Retinal pigment epithelial cell (primary cell): ENCODE results near the gene ANAPC2.

Experiments
- DNase-seq: peaks from one replicate; pipeline ENCODE4 v3.0.0-alpha.2; 2010; ENCODE audit warnings: low read depth
- H3K4me3 ChIP-seq: 2 replicates; pipeline ENCODE4 v1.5.1; 2011; ENCODE audit warnings: mild to moderate bottlenecking, low read length, control low read depth, moderate library complexity
- TF ChIP-seq, protein P1 (sequence below): conservative IDR thresholded peaks from 2 replicates; pipeline ENCODE4 v1.5.1; 2011; ENCODE audit warnings: low read depth, low read length, control low read depth, inconsistent platforms

Gene ANAPC2

DNA sequence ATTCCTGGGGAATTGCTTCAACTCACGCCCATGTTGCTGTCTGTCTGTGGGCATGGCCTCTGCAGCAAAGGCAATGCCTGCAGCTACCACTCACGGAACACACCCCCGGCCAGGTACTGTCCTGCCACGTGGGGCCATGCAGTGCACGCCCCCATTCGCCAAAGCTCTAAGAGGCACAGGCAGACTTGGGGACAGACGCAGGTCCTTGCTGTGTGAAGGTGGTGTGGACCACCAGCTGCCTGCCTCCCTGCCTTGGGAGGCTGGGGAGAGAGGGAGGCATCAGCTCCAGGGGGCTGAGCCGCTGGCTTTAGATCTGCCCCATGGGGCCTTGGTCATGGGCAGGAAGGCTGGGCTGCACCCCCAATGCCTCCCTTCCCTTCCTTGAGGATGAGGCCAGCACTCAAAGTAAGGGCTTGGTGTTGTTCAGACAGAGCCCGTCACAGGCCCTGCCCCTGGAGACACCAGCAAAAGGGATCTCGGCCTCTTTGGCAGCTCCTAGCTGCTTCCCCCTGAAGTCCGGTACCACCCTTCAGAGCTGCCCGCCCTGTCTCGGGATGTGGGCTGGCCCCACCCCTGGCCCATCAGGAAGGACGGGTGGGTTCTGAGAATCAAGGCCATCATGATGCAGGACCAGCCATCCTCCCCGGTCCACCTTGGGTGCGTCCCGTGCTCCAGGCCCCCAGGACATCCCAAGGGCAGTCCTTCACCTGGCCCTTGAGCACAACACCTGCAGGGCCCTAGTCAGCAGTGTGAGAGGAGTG is 47.1 kb downstream of the ANAPC2 start:
- no peak overlapping the region for H3K4me3 ChIP-seq
- TF ChIP-seq, protein P1, sequence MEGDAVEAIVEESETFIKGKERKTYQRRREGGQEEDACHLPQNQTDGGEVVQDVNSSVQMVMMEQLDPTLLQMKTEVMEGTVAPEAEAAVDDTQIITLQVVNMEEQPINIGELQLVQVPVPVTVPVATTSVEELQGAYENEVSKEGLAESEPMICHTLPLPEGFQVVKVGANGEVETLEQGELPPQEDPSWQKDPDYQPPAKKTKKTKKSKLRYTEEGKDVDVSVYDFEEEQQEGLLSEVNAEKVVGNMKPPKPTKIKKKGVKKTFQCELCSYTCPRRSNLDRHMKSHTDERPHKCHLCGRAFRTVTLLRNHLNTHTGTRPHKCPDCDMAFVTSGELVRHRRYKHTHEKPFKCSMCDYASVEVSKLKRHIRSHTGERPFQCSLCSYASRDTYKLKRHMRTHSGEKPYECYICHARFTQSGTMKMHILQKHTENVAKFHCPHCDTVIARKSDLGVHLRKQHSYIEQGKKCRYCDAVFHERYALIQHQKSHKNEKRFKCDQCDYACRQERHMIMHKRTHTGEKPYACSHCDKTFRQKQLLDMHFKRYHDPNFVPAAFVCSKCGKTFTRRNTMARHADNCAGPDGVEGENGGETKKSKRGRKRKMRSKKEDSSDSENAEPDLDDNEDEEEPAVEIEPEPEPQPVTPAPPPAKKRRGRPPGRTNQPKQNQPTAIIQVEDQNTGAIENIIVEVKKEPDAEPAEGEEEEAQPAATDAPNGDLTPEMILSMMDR, result no peak
- no peak for DNase-seq

DNA sequence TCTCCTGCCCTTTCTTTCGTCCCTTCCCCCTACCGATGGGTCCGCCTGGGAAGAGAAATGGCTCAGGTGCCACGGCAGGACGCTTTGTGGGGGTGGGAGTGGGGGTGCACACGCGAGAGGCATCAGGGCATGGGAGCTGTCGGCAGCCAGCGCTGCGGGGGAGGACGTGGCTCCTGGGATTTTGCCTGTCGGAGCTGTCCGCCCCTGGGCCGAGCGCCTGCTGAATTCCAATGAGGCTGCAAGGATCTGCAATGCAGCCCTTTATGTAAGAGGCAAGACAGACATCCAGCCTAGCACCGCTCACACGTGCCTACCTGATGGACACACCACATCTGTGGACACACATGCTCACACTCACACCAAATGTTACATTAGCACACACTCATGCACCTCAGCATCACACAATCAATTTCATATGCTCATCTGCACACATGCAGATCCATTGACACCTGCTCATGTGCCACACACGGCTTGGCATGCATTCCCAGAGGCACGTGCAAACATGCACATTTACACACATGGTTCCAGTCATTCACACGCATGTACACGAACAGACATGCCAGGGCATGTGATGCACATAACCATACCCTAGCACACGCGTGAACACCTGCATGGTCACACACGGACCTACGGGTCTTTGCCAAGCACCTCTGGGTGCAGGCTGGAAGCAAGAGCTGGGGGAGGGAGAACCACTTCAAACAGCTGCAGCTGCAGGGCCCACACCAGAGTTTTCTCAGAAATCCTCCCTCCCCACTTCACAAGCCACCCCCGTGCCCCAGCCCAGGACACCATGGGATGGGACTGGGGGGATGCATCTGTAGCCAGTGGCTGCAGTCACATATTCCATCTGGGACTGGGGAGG is 48.0 kb downstream of the ANAPC2 start:
- DNase-seq, result no peak
- TF ChIP-seq, protein P1, result no peak
- H3K4me3 ChIP-seq, result no peak overlapping the region

DNA sequence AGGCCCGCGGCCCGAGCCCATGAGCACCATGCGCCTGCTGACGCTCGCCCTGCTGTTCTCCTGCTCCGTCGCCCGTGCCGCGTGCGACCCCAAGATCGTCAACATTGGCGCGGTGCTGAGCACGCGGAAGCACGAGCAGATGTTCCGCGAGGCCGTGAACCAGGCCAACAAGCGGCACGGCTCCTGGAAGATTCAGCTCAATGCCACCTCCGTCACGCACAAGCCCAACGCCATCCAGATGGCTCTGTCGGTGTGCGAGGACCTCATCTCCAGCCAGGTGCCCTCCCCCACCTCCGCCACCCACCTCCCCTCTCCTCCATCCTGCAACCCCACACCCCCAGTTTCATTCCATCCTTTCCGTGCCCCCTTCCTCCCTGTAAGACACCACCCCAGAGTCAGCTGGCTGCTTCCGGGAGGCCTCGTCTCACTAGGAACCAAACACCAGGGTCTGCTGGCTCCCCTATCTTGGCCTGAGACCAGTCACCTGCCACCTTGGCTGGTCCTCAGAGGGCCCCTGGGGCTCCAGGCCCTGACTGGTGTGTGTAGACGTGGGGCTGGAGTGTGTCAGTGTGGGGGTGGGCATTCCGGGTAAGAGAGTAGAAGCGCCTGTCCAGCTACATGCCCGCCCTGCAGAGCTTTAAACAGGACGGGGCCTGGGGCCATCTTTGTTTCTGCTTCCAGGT is 48.8 kb downstream of the ANAPC2 start:
- DNase-seq, result no peak
- H3K4me3 ChIP-seq, result no peak overlapping the region
- TF ChIP-seq, protein P1, result no peak

DNA sequence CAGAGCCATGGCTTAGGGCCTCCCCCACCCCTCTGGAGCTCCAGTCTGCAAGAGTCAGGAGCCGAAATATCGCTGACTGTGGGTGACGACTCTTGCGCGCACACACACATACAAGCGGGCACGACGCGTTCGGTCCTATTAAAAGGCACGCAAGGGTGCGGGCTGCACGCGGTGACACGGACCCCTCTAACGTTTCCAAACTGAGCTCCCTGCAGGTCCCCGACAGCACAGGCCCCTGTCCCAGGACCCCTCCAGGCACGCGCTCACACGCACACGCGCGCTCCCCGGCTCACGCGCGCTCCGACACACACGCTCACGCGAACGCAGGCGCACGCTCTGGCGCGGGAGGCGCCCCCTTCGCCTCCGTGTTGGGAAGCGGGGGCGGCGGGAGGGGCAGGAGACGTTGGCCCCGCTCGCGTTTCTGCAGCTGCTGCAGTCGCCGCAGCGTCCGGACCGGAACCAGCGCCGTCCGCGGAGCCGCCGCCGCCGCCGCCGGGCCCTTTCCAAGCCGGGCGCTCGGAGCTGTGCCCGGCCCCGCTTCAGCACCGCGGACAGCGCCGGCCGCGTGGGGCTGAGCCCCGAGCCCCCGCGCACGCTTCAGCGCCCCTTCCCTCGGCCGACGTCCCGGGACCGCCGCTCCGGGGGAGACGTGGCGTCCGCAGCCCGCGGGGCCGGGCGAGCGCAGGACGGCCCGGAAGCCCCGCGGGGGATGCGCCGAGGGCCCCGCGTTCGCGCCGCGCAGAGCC is 49.5 kb downstream of the ANAPC2 start, which contains the start of gene GRIN1:
Gene GRIN1, plus strand, starts transcription at position 433 of the 746 bp plus-strand sequence. CDS start 333 bp downstream, outside the sequence.
- no peak within 1 kb of the TSS for H3K4me3 ChIP-seq
- DNase-seq, result no peak
- TF ChIP-seq, protein P1, result no peak

DNA sequence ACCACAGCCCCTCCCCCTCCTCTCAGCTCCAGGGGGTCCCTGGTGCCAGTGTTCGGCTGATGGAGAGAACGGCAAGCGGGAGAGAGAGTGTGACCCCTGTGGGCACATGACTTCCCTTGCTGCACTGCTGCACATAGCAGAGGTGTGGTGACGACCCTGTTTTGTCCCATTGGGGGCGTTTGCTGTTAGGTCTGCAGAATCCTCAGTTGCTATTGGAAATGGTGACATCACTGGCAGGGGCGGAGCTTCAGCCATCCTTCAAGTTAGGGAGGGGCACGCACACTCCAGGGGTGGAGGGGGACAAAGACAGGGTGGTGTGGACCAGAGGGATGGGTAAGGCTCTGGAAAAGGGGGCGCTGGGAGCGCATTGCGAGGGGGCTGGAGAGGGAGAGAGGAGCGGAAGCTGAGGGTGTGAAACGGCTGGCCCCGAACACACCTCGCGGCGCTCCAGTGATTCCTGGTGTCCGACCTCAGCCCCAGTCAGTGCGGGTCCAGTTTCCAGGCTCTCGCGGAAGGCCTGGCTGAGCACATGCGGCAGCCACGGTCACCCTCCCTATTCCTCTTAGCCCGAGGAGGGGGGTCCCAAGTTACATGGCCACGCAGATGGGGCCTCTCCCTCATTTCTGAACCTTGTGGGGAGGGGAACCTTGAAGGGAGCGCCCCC is 50.2 kb downstream of the ANAPC2 start:
- no peak overlapping the region for H3K4me3 ChIP-seq
- TF ChIP-seq, protein P1, result no peak
- no peak for DNase-seq
